ENCODE measurements around the gene WDR35.

WDR35 gene

GRCh38 chr2:19989667-19990415 lies at the start of gene WDR35:
TSS of gene WDR35 (minus strand) at chr2:19990105. CDS start at chr2:19990015, 90 bp downstream.
- DNase-seq, result peak; percentile 94

- DNase-seq, result no peak
Observed at GRCh38 chr2:20037660-20038059, 47.8 kb upstream of the WDR35 start.

GRCh38 chr2:20035955-20036666 lies 46.2 kb upstream of the WDR35 start:
- peak; percentile 56 for DNase-seq

GRCh38 chr2:20034821-20035220 lies 44.9 kb upstream of the WDR35 start:
- DNase-seq, result no peak

GRCh38 chr2:20034218-20034617 lies 44.3 kb upstream of the WDR35 start:
- no peak for DNase-seq

DNA sequence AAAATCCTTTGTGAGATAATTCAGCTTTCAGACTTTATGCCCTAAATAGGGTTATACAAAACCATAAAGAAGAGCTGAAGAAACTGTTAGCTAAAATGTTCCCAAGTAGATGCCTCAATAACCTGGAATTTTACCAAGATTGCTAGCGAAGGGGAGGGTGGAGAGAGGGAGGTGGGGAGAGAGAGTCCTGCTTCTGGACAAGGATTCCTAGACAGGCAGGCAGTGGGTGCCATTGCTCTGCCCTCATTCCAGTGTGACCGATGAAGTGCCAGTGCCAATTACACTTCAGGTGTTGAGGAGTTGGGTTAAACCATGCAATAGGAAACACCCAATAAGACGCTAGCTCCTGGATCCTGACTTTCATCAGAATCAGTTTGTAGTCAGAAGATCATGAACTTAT lies 43.4 kb upstream of the WDR35 start:
- no peak for DNase-seq

- DNase-seq, result no peak
Observed at GRCh38 chr2:20030224-20030623, 40.3 kb upstream of the WDR35 start.

DNA sequence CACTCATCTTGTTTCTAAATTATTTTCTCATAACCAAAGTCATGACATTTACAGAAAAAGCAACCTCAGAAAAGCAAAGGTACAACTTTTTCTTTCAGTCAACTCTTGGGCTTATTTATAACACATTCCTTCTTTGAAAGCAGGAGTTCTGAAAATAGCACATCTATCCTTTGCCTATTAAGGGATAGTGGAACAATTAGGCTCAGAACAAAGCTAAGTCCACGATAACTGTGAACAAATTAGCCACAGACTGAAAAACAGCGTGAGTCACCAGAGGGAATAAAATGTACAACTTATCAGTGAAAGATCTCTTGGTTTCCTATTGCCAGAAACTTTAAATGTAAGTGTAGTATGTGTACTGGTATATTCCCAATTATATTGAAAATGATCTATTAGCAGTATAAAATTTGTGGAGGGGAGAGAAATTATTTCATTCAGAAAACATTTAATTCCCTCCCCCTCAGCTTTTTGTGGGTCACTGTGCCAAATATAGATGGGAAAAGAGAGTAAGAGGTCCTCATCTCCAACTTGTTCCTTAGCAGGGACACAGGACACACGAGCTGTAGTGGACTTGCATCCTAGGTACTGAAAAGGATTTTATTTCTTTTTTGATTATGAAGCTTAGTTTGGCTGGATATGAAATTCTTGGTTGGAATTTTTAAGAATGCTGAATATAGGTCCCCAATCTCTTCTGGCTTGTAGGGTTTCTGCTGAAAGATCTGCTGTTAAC lies 38.0 kb upstream of the WDR35 start:
- DNase-seq, result peak; percentile 27

GRCh38 chr2:20027260-20027677 lies 37.4 kb upstream of the WDR35 start:
- DNase-seq, result no peak

DNA sequence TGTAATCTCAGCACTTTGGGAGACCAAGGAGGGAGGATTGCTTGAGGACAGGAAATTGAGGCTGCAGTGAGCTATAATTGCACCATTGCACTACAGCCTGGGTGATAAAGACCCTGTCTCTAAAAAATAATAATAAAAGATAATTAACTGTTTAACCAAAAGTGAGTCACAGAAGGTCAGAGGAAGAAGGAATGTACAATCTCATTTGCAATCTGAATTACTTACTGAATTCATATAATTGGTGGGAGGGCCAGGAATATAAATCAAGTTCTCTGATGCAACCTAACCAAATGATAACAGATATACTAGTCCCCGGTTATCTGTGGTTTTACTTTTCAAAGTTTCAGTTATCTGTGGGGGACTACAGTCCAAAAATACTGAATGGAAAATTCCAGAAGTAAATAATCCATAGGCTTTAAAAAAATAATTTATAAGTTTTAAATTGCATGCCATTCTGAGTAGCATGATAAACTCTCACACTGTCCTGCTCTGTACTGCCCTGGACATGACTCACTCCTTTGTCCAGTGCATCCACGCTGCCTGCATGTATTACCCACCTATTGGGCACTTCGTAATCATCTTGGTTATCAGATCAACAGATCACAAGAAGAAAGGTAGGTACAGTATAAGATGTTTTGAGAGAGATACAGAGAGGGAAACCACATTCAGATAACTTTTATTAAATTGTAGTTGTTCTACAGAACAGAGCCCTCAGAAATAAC lies 35.3 kb upstream of the WDR35 start:
- peak; percentile 28 for DNase-seq

GRCh38 chr2:20023688-20024087 lies 33.8 kb upstream of the WDR35 start:
- DNase-seq, result no peak

GRCh38 chr2:20021405-20022009 lies 31.6 kb upstream of the WDR35 start:
- no peak for DNase-seq

GRCh38 chr2:20019747-20020146 lies 29.8 kb upstream of the WDR35 start:
- DNase-seq, result no peak

DNA sequence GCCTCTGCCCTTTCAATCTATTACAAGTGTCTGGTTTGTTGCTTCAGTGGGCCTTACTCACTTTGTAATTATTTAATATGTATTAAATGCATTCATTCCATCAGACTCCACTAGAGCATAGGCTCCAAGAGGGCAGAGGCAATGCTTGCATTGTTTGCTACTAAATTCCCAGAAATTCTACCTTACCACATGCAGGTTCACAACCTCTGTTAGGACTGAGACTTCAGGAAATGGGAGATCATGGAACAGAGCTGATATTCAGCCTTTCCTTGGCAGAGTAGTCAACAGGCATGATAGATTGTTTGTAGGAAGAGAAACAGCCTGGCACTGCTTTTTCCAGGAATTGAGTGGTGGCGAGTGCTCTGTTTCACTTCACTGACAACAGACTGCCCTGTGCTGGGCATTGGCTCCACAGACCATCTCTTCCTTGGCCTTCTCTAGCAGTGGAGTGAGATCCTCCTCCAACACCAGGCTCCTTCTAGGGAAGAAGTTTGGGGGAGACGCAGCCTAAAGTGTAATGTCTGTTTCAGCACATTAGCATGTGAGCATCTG lies 28.8 kb upstream of the WDR35 start:
- DNase-seq, result no peak

DNA sequence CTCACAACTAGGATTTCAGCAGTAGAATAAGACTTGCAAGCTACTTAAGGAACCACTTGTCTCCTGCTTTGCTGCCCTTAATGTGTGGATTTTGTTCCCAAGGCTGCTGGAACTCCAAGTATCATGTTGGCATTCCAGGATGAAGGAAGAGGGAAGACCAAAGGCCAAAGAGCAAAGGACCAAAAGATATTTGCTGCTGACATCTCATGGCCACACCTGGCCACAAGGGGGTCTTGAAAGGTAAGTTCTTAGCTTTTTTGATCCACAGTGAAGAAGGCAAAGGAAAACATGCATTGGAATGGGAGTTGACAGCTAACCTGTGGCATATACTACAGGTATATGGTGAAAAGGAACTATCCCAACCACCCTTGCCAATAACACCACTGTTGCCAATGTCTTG lies 26.4 kb upstream of the WDR35 start:
- no peak for DNase-seq

DNA sequence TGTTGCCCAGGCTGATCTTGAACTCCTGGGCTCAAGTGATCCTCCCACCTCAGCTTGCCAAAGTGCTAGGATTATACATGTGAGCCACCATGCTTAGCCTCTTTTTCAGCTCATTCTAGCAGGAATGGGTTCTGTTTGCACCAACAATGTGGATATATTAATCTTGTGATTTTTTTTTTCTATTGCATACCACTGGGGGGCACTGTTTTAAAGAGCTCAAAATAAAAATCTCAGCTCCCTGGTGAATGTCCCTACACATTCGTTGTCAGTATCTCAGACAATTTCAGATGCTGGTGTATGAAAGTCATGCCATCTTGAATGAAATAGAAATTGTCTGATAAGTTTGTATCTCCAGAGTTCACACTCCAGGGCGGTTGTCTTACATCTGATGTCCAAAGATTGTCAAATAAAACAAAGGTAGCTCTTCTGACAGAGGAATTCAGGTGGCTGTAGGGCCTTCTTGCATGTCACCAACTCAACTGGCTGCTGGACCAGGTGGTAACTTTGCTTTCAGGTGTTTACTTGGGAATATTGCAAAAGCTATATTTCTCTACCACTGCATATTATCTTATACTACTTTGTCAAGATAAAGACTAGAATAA lies 25.7 kb upstream of the WDR35 start:
- peak; percentile 77 for DNase-seq

- no peak for DNase-seq
Observed at GRCh38 chr2:20013126-20013849, 23.4 kb upstream of the WDR35 start.

DNA sequence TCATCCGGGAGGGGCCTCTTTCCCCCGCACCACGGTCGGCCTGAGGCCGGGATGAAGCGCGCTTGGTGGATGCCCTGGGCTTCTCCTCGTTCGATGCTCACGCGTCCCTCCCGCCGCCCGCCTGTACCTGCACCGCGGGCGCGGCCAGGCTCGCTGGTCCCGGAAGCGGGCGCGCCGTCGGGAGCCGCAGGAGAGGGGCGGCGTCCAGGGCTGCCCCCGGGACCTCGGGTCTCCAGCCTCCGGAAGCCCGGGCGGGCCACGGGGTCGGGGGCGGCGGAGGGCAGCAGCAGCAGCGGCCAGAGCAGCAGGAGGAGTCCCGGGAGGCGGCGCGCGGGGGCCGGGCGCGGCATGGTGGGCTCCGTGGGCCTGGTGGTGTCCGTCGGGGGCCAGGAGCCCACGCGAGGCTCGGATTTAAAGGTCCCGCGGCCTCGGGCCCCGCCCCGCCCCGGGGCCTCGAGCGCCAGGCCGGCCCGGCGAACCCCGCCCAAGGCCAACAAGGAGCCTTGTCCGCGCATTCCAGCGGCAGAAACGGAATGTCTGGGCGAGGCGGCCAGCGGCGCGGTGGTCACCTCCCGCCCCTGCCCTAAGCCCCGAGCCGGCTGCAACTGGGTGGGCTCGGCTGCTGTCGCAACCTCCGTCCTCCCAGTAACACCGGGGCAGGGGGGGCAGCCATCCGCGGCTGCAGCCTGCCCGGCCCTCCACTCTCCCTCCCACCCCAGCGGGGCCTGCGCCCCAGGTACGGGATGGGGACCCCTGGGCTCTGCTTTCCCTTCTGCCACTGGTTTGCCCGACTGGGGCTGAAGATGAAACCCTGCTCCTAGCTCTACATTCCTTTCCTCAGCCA lies 22.6 kb upstream of the WDR35 start, which contains the start of gene MATN3:
Gene MATN3 (minus strand): TSS at position 387 of the 844 bp plus-strand sequence. CDS start 37 bp downstream, at position 350.
- no peak for DNase-seq

DNA sequence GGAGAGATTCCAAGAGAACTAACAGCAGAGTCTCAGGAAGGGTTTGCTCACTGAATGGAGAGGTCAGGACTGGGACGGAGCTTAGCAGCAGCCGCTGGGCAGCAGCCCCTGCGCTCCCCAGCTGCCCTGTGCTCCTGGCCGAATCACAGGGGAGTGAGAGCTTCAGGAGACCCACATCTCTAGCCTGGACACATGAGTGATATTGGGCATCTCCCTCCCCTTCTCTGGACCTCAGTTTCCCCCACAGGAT lies 22.1 kb upstream of the WDR35 start:
- DNase-seq, result no peak

GRCh38 chr2:20011276-20012031 lies 21.5 kb upstream of the WDR35 start:
- DNase-seq, result no peak
